Muscle of arm (tissue), 12 donors: Measurements from ENCODE around the gene KIR2DL4. TPM values are rescaled to one million over a fixed set of nuclear protein-coding genes. Genes with fewer than 3 reads are reported as not detected.
"Not testable (repeated sequence)": the region's sequence is repeated elsewhere in the genome, so short reads cannot be mapped to it uniquely, and the experiment has no call there.

Experiments used
- DNase-seq: peaks from one replicate; pipeline ENCODE4 v3.0.0-alpha.2; 2013
- polyA plus RNA-seq, 12 donors: library from polyadenylated mRNA; unstranded; fragments of 120-200 nt; gene quantifications; one replicate each; pipeline ENCODE4 v1.2.1, GENCODE V29; 2013; ENCODE audit not compliant: insufficient read length in 12 of 12

Gene KIR2DL4
- polyA plus RNA-seq, 12 donors = 0.15 TPM; not detected in 11

GRCh38 chr19:54804101-54804500, 691 bp downstream of the KIR2DL4 start:
- no peak for DNase-seq

- DNase-seq = no peak
Measured at GRCh38 chr19:54804571-54804970, 1.2 kb downstream of the KIR2DL4 start.

DNA sequence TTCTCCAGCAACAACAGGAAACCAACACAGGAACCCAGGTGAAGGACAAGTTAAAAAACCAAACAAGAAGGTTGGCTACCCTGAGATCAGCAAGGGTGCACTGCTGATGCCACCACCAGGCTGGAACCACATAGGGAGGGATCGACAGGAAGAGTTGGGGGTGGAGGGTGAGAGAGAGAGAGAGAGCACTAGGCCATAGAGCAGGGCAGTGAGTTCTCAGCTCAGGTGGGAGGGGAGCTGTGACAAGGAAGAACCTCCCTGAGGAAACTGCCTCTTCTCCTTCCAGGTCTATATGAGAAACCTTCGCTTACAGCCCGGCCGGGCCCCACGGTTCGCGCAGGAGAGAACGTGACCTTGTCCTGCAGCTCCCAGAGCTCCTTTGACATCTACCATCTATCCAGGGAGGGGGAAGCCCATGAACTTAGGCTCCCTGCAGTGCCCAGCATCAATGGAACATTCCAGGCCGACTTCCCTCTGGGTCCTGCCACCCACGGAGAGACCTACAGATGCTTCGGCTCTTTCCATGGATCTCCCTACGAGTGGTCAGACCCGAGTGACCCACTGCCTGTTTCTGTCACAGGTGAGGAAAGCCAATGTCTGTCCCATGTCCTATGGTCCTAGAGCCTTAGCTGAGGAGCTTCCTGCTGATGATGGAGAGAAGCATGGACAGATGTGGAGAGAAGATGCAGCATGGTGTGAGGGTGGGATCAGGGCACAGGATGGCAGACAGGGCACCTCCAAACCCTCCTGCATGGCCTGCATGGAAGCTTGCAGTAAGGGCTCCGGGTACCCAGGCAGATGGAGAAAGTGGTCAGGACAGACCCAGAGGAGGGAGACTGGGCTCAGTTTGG, 2.5 kb downstream of the KIR2DL4 start:
- no peak for DNase-seq

- no peak for DNase-seq
Measured at GRCh38 chr19:54806516-54806838, 3.1 kb downstream of the KIR2DL4 start.

GRCh38 chr19:54814571-54814970, 11.2 kb downstream of the KIR2DL4 start:
- DNase-seq = not testable (repeated sequence)

DNA sequence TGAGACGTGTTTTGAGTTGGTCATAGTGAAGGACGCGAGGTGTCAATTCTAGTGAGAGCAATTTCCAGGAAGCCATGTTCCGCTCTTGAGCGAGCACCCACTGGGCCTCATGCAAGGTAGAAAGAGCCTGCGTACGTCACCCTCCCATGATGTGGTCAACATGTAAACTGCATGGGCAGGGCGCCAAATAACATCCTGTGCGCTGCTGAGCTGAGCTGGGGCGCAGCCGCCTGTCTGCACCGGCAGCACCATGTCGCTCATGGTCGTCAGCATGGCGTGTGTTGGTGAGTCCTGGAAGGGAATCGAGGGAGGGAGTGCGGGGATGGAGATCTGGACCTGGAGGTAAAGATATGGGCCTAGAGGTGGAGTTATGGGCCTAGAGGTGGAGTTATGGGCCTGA, 12.8 kb downstream of the KIR2DL4 start, which contains the start of gene KIR3DL1:
TSS of gene KIR3DL1 (plus strand) at position 218 of the 400 bp plus-strand sequence.
- not testable (repeated sequence) for DNase-seq

DNA sequence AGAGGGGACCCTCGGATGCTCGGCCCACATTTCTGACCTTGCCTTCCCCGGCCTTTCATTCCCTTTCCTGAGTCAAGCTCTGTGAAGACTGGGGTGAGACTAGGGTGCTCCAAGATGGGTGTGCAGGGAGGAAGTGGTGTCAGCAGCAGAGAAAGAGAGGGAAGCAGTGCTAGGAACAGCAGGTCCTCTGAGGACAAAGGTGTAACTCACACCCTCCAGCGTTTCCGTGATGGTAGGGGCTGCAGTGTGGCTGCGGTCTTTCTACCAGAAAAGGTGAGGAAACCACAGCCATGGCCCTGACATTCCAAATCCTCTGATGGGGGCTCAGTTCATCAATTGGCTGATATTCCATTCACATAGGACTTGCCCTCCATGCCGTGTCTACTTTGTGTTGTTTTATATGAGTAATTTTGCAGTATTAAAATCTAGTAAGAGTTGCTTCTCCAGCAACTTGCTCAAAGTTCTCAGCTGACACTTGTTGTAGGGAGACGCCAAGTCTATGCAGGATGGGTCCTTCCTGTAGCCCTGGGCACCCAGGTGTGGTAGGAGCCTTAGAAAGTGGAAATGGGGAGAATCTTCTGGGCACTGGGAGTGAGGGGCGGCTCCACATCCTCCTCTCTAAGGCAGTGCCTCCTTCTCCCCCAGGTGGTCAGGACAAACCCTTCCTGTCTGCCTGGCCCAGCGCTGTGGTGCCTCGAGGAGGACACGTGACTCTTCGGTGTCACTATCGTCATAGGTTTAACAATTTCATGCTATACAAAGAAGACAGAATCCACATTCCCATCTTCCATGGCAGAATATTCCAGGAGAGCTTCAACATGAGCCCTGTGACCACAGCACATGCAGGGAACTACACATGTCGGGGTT, 14.5 kb downstream of the KIR2DL4 start:
- no peak for DNase-seq

GRCh38 chr19:54824416-54824815, 21.0 kb downstream of the KIR2DL4 start:
- DNase-seq = not testable (repeated sequence)

DNA sequence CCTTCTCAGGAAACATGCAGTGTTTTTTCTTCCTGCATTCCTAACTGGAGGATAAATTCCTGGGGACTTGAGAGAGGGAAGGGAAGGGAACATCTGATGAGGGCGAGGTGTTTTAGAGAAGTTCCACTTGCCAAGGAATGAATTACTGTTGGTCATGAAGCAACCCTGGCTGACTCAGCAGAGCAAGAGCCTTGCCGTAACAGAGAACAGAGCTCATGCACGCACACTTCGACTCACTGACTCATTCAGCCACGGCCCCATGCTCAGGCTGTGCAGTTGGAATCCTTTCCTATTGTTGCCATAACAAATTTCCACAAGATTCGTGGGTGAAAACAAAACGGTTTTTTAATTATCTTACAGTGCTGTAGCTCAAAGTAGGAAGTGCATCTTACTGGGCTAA, 21.9 kb downstream of the KIR2DL4 start:
- DNase-seq = not testable (repeated sequence)

GRCh38 chr19:54828064-54828463, 24.7 kb downstream of the KIR2DL4 start:
- not testable (repeated sequence) for DNase-seq

- DNase-seq = not testable (repeated sequence)
Measured at GRCh38 chr19:54832496-54832895, 29.1 kb downstream of the KIR2DL4 start, which contains the start of gene KIR2DS4. Gene KIR2DS4 (plus strand): TSS chr19:54832676.

GRCh38 chr19:54835126-54835525, 31.7 kb downstream of the KIR2DL4 start:
- DNase-seq = not testable (repeated sequence)

- DNase-seq = not testable (repeated sequence)
Measured at GRCh38 chr19:54837522-54837921, 34.1 kb downstream of the KIR2DL4 start.

GRCh38 chr19:54843171-54843570, 39.8 kb downstream of the KIR2DL4 start:
- DNase-seq = not testable (repeated sequence)

DNA sequence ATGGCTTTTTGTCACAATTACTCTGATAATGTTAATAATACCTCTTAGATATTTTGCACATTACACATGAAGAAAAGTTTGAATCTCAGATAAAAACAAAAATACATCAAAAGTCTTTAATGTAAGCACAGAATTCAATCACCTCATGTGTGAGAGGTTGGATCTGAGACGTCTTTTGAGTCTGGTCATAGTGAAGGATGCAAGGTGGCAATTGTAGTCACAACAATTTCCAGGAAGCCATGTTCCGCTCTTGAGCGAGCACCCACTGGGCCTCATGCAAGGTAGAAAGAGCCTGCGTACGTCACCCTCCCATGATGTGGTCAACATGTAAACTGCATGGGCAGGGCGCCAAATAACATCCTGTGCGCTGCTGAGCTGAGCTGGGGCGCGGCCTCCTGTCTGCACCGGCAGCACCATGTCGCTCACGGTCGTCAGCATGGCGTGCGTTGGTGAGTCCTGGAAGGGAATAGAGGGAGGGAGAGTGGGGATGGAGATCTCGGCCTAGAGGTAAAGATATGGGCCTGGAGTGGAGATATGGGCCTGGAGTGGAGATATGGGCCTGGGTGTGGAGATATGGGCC, 46.7 kb downstream of the KIR2DL4 start, which contains the start of gene KIR3DL2:
TSS of gene KIR3DL2 (plus strand) at position 383 of the 580 bp plus-strand sequence. CDS start at position 416, 33 bp downstream.
- DNase-seq = not testable (repeated sequence)

DNA sequence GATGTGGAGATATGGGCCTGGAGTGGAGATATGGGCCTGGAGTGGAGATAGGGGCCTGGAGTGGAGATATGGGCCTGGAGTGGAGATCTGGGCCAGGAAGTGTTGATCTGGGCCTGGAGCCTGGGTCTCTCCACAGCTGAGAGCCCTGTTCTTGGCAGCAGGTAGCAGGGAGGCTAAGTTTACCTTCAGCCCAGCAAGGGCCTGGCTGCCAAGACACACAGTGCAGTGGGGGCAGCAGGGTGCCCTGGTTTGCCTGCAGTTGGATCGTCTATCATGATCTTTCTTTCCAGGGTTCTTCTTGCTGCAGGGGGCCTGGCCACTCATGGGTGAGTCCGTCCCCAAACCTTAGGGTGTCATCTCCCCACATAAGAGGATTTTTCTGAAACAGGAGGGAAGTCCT, 47.5 kb downstream of the KIR2DL4 start:
- no peak for DNase-seq

DNA sequence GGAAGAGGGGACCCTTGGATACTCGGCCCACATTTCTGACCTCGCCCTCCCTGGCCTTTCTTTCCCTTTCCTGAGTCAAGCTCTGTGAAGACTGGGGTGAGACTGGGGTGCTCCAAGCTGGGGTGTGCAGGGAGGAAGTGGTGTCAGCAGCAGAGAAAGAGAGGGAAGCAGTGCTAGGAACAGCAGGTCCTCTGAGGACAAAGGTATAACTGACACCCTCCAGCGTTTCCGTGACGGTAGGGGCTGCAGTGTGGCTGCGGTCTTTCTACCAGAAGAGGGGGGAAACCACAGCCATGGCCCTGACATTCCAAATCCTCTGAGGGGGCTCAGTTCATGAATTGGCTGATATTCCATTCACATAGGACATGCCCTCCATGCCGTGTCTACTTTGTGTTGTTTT, 47.9 kb downstream of the KIR2DL4 start:
- DNase-seq = no peak

DNA sequence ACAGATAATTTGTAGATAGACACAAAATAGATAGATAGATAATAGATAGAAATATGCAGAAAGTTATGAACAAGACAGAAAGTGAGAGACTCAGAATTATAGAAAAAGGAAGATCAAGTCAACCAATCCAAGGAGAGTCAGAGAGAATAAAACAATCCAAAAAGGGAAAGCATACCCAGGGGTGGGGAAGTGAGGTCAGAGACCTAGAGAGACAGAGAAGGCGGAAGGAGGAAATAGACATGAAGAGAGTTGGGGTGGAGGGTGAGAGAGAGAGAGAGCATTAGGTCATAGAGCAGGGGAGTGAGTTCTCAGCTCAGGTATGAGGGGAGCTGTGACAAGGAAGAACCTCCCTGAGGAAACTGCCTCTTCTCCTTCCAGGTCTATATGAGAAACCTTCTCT, 51.8 kb downstream of the KIR2DL4 start:
- not testable (repeated sequence) for DNase-seq

- not testable (repeated sequence) for DNase-seq
Measured at GRCh38 chr19:54858476-54858875, 55.1 kb downstream of the KIR2DL4 start.

DNA sequence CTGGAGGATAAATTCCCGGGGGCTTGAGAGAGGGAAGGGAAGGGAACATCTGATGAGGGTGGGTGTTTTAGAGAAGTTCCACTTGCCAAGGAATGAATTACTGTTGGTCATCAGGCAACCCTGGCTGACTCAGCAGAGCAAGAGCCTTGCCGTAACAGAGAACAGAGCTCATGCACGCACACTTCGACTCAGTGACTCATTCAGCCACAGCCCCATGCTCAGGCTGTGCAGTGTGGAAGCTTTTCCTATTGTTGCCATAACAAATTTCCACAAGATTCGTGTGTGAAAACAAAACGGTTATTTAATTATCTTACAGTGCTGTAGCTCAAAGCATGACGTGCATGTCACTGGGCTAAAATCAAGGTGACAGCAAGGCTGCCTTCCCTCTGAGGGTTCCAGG, 56.0 kb downstream of the KIR2DL4 start:
- DNase-seq = not testable (repeated sequence)

DNA sequence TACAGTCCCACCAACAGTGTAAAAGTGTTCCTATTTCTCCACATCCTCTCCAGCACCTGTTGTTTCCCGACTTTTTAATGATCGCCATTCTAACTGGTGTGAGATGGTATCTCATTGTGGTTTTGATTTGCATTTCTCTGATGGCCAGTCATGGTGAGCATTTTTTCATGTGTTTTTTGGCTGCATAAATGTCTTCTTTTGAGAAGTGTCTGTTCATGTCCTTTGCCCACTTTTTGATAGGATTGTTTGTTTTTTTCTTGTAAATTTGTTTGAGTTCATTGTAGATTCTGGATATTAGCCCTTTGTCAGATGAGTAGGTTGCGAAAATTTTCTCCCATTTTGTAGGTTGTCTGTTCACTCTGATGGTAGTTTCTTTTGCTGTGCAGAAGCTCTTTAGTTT, 60.0 kb downstream of the KIR2DL4 start:
- DNase-seq = not testable (repeated sequence)
